WTC11 (cell line): ENCODE results near the gene TVP23C. TPM values are rescaled to one million over a fixed set of nuclear protein-coding genes. Genes with fewer than 3 reads are reported as not detected.

ENCODE experiments used
- ATAC-seq: fragments of 200-7000 bp; cut with Tn5 transposase; 2 replicates; pipeline ENCODE4 v1.10.0; 2021; ENCODE audit warnings: mild to moderate bottlenecking, moderate library complexity
- CTCF ChIA-PET: fragments of 300-600 bp; sonication (Branson Sonifier 250); formaldehyde crosslinking; loops from one replicate; lab custom pipeline; 2021; ENCODE audit warnings: antibody characterized with exemption; lab: Charles Lee
- POLR2A ChIA-PET: fragments of 350-600 bp; sonication (Branson Sonifier 250); formaldehyde crosslinking; loops from one replicate; lab custom pipeline; 2021; ENCODE audit warnings: antibody characterized with exemption; lab: Charles Lee
- DNase-seq: peaks from one replicate; pipeline ENCODE4 v3.0.0; 2021; ENCODE audit warnings: low spot score
- H3K27ac Mint-ChIP-seq: 2 replicates; pipeline ENCODE4 v1.8.0; 2021; ENCODE audit warnings: mixed read lengths
- H3K27me3 Mint-ChIP-seq: 2 replicates; pipeline ENCODE4 v1.8.0; 2021; ENCODE audit warnings: low read depth, mild to moderate bottlenecking, moderate library complexity, mixed read lengths
- H3K36me3 Mint-ChIP-seq: 2 replicates; pipeline ENCODE4 v1.8.0; 2021; ENCODE audit warnings: mixed read lengths
- H3K4me1 Mint-ChIP-seq: 2 replicates; pipeline ENCODE4 v1.8.0; 2022; ENCODE audit warnings: mixed read lengths
- H3K4me3 Mint-ChIP-seq: 2 replicates; pipeline ENCODE4 v1.8.0; 2021; ENCODE audit warnings: mild to moderate bottlenecking, moderate library complexity, mixed read lengths
- H3K9me3 Mint-ChIP-seq: 2 replicates; pipeline ENCODE4 v1.8.0; 2021; ENCODE audit warnings: mixed read lengths
- CREB1 ChIP-seq: sonication (generic); formaldehyde crosslinking; IDR thresholded peaks from 2 replicates; pipeline ENCODE4 v1.8.0; 2023; ENCODE audit warnings: mild to moderate bottlenecking, missing genetic modification reagents
- ELF4 ChIP-seq: sonication (generic); formaldehyde crosslinking; IDR thresholded peaks from 2 replicates; pipeline ENCODE4 v1.8.1; 2022; ENCODE audit warnings: low read depth, mild to moderate bottlenecking, moderate library complexity, missing genetic modification reagents
- ETV6 ChIP-seq: sonication (generic); formaldehyde crosslinking; IDR thresholded peaks from 2 replicates; pipeline ENCODE4 v1.8.1; 2022; ENCODE audit warnings: mild to moderate bottlenecking, missing genetic modification reagents
- IRF2 ChIP-seq: sonication (generic); formaldehyde crosslinking; IDR thresholded peaks from 2 replicates; pipeline ENCODE4 v1.8.0; 2022; ENCODE audit warnings: low read depth, missing genetic modification reagents, borderline replicate concordance
- NFATC4 ChIP-seq: fragments of 250-450 bp; sonication (Bioruptor Pico); IDR thresholded peaks from 2 replicates; pipeline ENCODE4 v1.9.0; 2021; ENCODE audit warnings: mild to moderate bottlenecking
- NFE2L1 ChIP-seq: sonication (generic); formaldehyde crosslinking; IDR thresholded peaks from 2 replicates; pipeline ENCODE4 v1.8.1; 2023; ENCODE audit warnings: missing genetic modification reagents
- NR1H2 ChIP-seq: sonication (generic); formaldehyde crosslinking; IDR thresholded peaks from 2 replicates; pipeline ENCODE4 v1.9.0; 2021; ENCODE audit warnings: mild to moderate bottlenecking, moderate library complexity, missing genetic modification reagents
- SMAD3 ChIP-seq: sonication (generic); formaldehyde crosslinking; IDR thresholded peaks from 2 replicates; pipeline ENCODE4 v1.8.0; 2022; ENCODE audit warnings: missing genetic modification reagents, mild to moderate bottlenecking, borderline replicate concordance
- SP1 ChIP-seq: sonication (generic); formaldehyde crosslinking; conservative IDR thresholded peaks from 2 replicates; pipeline ENCODE4 v1.8.1; 2022; ENCODE audit warnings: missing genetic modification reagents
- TEAD1 ChIP-seq: sonication (generic); formaldehyde crosslinking; IDR thresholded peaks from 2 replicates; pipeline ENCODE4 v1.8.0; 2022; ENCODE audit warnings: mild to moderate bottlenecking, missing genetic modification reagents
- ZNF138 ChIP-seq: sonication (generic); formaldehyde crosslinking; conservative IDR thresholded peaks from 2 replicates; pipeline ENCODE4 v1.8.1; 2022; ENCODE audit warnings: mild to moderate bottlenecking, moderate library complexity, missing genetic modification reagents
- ZNF416 ChIP-seq: fragments of 250-450 bp; sonication (Bioruptor Pico); IDR thresholded peaks from 2 replicates; pipeline ENCODE4 v1.9.0; 2021; ENCODE audit warnings: mild to moderate bottlenecking, inconsistent platforms
- total RNA-seq: library from RNA; stranded (reverse); gene quantifications from 3 replicates; pipeline ENCODE4 v1.2.3, GENCODE V29; 2021
- TF ChIP-seq, protein P1 (sequence below): sonication (generic); formaldehyde crosslinking; IDR thresholded peaks from 2 replicates; pipeline ENCODE4 v1.8.0; 2023; ENCODE audit warnings: missing genetic modification reagents
- TF ChIP-seq, protein P2 (sequence below): sonication (generic); formaldehyde crosslinking; IDR thresholded peaks from 2 replicates; pipeline ENCODE4 v1.8.1; 2023; ENCODE audit warnings: mild to moderate bottlenecking, missing genetic modification reagents, moderate library complexity
- TF ChIP-seq, protein P3 (sequence below): sonication (generic); formaldehyde crosslinking; IDR thresholded peaks from 2 replicates; pipeline ENCODE4 v1.8.0; 2023; ENCODE audit warnings: mild to moderate bottlenecking, missing genetic modification reagents
- TF ChIP-seq, protein P4 (sequence below): sonication (generic); formaldehyde crosslinking; IDR thresholded peaks from 2 replicates; pipeline ENCODE4 v1.8.1; 2023; ENCODE audit warnings: mild to moderate bottlenecking, moderate library complexity, missing genetic modification reagents
- TF ChIP-seq, protein P5 (sequence below): sonication (generic); formaldehyde crosslinking; IDR thresholded peaks from 2 replicates; pipeline ENCODE4 v1.8.0; 2022; ENCODE audit warnings: mild to moderate bottlenecking, missing genetic modification reagents
- TF ChIP-seq, protein P6 (sequence below): sonication (generic); formaldehyde crosslinking; IDR thresholded peaks from 2 replicates; pipeline ENCODE4 v1.8.1; 2023; ENCODE audit warnings: mild to moderate bottlenecking, missing genetic modification reagents
- TF ChIP-seq, protein P7 (sequence below): sonication (generic); formaldehyde crosslinking; IDR thresholded peaks from 2 replicates; pipeline ENCODE4 v1.8.1; 2023; ENCODE audit warnings: mild to moderate bottlenecking, missing genetic modification reagents, moderate library complexity
- TF ChIP-seq, protein P8 (sequence below): sonication (generic); formaldehyde crosslinking; IDR thresholded peaks from 2 replicates; pipeline ENCODE4 v1.8.1; 2022; ENCODE audit warnings: low read depth, missing genetic modification reagents, borderline replicate concordance

The TVP23C gene
- total RNA-seq, 1 experiment from 2014 or later: 16.9 TPM

DNA sequence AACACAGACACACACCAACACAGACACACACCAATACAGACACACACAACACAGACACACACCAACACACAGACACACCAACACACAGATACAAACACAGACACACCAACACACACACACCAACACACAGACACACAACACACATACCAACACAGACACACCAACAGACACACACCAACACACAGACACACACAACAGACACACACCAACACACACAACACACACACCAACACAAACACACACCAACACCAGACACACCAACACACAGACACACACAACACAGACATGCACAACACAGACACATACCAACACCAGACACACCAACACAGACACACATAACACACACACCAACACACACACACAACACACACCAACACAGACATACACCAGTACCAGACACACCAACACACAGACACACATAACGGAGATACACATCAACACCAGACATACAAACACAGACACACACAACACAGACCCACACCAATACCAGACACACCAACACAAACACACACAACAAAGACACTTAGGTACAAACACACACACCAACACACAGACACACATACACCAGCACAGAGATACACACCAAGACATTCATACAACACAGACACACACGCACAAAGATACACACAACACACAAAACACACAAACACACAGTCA is 98.1 kb downstream of the TVP23C start:
- Mint-ChIP-seq H3K9me3 (peaks cover 4% of the 10 kb centered on the region), H3K4me3 (no peak overlapping the region), H3K36me3 (peaks cover 12% of the 10 kb centered on the region)
- DNase-seq: no peak
- TF ChIP-seq, protein P1, sequence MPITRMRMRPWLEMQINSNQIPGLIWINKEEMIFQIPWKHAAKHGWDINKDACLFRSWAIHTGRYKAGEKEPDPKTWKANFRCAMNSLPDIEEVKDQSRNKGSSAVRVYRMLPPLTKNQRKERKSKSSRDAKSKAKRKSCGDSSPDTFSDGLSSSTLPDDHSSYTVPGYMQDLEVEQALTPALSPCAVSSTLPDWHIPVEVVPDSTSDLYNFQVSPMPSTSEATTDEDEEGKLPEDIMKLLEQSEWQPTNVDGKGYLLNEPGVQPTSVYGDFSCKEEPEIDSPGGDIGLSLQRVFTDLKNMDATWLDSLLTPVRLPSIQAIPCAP (CRISPR knock-in tag): no peak
- TF ChIP-seq NFATC4 (CRISPR knock-in tag) (no peak), ZNF416 (no peak), ELF4 (CRISPR knock-in tag) (no peak), NR1H2 (CRISPR knock-in tag) (no peak), ZNF138 (CRISPR knock-in tag) (no peak), NFE2L1 (no peak), SP1 (no peak)
- TF ChIP-seq, protein P2, sequence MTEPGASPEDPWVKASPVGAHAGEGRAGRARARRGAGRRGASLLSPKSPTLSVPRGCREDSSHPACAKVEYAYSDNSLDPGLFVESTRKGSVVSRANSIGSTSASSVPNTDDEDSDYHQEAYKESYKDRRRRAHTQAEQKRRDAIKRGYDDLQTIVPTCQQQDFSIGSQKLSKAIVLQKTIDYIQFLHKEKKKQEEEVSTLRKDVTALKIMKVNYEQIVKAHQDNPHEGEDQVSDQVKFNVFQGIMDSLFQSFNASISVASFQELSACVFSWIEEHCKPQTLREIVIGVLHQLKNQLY (CRISPR knock-in tag): no peak
- TF ChIP-seq, protein P3, sequence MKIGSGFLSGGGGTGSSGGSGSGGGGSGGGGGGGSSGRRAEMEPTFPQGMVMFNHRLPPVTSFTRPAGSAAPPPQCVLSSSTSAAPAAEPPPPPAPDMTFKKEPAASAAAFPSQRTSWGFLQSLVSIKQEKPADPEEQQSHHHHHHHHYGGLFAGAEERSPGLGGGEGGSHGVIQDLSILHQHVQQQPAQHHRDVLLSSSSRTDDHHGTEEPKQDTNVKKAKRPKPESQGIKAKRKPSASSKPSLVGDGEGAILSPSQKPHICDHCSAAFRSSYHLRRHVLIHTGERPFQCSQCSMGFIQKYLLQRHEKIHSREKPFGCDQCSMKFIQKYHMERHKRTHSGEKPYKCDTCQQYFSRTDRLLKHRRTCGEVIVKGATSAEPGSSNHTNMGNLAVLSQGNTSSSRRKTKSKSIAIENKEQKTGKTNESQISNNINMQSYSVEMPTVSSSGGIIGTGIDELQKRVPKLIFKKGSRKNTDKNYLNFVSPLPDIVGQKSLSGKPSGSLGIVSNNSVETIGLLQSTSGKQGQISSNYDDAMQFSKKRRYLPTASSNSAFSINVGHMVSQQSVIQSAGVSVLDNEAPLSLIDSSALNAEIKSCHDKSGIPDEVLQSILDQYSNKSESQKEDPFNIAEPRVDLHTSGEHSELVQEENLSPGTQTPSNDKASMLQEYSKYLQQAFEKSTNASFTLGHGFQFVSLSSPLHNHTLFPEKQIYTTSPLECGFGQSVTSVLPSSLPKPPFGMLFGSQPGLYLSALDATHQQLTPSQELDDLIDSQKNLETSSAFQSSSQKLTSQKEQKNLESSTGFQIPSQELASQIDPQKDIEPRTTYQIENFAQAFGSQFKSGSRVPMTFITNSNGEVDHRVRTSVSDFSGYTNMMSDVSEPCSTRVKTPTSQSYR (CRISPR knock-in tag): no peak
- TF ChIP-seq, protein P4, sequence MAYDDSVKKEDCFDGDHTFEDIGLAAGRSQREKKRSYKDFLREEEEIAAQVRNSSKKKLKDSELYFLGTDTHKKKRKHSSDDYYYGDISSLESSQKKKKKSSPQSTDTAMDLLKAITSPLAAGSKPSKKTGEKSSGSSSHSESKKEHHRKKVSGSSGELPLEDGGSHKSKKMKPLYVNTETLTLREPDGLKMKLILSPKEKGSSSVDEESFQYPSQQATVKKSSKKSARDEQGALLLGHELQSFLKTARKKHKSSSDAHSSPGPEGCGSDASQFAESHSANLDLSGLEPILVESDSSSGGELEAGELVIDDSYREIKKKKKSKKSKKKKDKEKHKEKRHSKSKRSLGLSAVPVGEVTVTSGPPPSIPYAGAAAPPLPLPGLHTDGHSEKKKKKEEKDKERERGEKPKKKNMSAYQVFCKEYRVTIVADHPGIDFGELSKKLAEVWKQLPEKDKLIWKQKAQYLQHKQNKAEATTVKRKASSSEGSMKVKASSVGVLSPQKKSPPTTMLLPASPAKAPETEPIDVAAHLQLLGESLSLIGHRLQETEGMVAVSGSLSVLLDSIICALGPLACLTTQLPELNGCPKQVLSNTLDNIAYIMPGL (CRISPR knock-in tag): no peak
- TF ChIP-seq, protein P5, sequence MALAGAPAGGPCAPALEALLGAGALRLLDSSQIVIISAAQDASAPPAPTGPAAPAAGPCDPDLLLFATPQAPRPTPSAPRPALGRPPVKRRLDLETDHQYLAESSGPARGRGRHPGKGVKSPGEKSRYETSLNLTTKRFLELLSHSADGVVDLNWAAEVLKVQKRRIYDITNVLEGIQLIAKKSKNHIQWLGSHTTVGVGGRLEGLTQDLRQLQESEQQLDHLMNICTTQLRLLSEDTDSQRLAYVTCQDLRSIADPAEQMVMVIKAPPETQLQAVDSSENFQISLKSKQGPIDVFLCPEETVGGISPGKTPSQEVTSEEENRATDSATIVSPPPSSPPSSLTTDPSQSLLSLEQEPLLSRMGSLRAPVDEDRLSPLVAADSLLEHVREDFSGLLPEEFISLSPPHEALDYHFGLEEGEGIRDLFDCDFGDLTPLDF (CRISPR knock-in tag): no peak
- TF ChIP-seq, protein P6, sequence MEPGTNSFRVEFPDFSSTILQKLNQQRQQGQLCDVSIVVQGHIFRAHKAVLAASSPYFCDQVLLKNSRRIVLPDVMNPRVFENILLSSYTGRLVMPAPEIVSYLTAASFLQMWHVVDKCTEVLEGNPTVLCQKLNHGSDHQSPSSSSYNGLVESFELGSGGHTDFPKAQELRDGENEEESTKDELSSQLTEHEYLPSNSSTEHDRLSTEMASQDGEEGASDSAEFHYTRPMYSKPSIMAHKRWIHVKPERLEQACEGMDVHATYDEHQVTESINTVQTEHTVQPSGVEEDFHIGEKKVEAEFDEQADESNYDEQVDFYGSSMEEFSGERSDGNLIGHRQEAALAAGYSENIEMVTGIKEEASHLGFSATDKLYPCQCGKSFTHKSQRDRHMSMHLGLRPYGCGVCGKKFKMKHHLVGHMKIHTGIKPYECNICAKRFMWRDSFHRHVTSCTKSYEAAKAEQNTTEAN (CRISPR knock-in tag): no peak
- TF ChIP-seq, all 79 proteins: peak for 0
- POLR2A ChIA-PET: no interaction called here
- no peak for ATAC-seq
- H3K27me3 Mint-ChIP-seq: no peaks in the 10 kb centered on the region
- no peak overlapping the region for H3K27ac Mint-ChIP-seq
- CTCF ChIA-PET: interaction anchor here (0.8 to 1.4 kb wide), 2 partner anchors 28 to 38 kb away, joined by 3 to 8 read pairs; no protein-coding TSS in a partner anchor
- H3K4me1 Mint-ChIP-seq: peaks cover 4% of the 10 kb centered on the region

DNA sequence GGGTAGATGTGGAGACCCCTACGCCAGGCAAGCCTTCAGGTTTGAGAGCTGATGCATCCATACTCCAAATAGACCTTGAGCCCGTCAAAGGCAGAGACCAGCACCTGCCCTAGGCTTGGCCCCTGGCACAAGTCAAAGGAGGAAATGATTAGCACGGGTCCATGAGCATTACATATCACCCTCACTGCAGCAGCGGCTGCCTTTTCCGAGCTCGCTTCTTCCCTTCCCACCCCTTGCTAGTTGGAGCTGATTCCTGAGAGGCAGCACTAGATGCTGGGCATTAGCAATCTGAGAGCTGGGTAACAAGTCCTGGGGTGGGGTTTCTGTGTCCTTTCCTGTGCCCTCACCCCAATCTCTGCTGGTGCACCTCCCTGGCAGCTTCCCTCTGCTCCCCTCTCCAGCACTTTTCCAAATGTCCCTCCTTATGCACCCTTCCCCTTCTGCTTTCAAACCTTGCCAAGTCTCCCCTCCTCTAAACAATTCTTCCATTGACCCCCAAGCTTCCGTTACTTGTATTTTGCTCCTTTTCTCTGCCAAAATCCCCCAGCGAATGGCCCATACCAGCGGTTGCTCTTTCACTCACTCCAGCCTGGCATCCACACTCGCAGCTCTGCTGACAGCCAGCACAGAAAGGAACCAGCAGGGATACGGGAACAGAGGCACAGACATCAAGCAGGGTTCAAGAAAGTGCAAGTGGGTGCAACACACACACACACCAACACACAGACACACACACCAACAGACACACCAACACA is 98.9 kb downstream of the TVP23C start:
- peaks cover 12% of the 10 kb centered on the region for H3K36me3 Mint-ChIP-seq
- DNase-seq: no peak
- TF ChIP-seq ELF4 (CRISPR knock-in tag): no peak
- TF ChIP-seq CREB1 (CRISPR knock-in tag): no peak
- no peak for TF ChIP-seq SMAD3 (CRISPR knock-in tag)
- TF ChIP-seq ETV6 (CRISPR knock-in tag): no peak
- TF ChIP-seq, protein P7, sequence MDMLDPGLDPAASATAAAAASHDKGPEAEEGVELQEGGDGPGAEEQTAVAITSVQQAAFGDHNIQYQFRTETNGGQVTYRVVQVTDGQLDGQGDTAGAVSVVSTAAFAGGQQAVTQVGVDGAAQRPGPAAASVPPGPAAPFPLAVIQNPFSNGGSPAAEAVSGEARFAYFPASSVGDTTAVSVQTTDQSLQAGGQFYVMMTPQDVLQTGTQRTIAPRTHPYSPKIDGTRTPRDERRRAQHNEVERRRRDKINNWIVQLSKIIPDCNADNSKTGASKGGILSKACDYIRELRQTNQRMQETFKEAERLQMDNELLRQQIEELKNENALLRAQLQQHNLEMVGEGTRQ (CRISPR knock-in tag): no peak
- TF ChIP-seq, protein P6 (CRISPR knock-in tag): no peak
- TF ChIP-seq NFATC4 (CRISPR knock-in tag): no peak
- TF ChIP-seq, protein P8, sequence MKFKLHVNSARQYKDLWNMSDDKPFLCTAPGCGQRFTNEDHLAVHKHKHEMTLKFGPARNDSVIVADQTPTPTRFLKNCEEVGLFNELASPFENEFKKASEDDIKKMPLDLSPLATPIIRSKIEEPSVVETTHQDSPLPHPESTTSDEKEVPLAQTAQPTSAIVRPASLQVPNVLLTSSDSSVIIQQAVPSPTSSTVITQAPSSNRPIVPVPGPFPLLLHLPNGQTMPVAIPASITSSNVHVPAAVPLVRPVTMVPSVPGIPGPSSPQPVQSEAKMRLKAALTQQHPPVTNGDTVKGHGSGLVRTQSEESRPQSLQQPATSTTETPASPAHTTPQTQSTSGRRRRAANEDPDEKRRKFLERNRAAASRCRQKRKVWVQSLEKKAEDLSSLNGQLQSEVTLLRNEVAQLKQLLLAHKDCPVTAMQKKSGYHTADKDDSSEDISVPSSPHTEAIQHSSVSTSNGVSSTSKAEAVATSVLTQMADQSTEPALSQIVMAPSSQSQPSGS (CRISPR knock-in tag): no peak
- TF ChIP-seq TEAD1 (CRISPR knock-in tag): no peak
- no peak for TF ChIP-seq IRF2 (CRISPR knock-in tag)

More for the DNA sequence above, 98.9 kb downstream of the TVP23C start:
- no peaks in the 10 kb centered on the region for H3K27me3 Mint-ChIP-seq
- H3K4me1 Mint-ChIP-seq: peaks cover 4% of the 10 kb centered on the region
- ChIA-PET CTCF (interaction anchor here (1.4 kb wide), 1 partner anchor 39 kb away, joined by 8 read pairs; no protein-coding TSS in a partner anchor), POLR2A (no interaction called here)
- ATAC-seq: no peak
- H3K9me3 Mint-ChIP-seq: peaks cover 4% of the 10 kb centered on the region
- no peak overlapping the region for H3K27ac Mint-ChIP-seq
- H3K4me3 Mint-ChIP-seq: no peak overlapping the region
